Sigmoid colon (tissue), 4 donors: ENCODE results near the gene DAZL.

Source experiments
- CTCF ChIP-seq, 4 experiments: fragments of 450-650 bp in 3 of 4; fragments of 200-600 bp in 1 of 4; IDR thresholded peaks; one replicate each; pipeline ENCODE4 v1.5.1; 2016 to 2019; ENCODE audit warnings: antibody characterized with exemption in 4 of 4, mild to moderate bottlenecking in 3 of 4, moderate library complexity in 2 of 4
- EP300 ChIP-seq, 4 donors: sonication (generic); formaldehyde crosslinking; IDR thresholded peaks; one replicate each; pipeline ENCODE4 v1.6.1; 2017; ENCODE audit warnings: antibody characterized with exemption in 4 of 4

- no peak for TF ChIP-seq EP300 (IDR thresholded peaks at IDR 0.05)
- TF ChIP-seq CTCF (IDR thresholded peaks at IDR 0.05) = no peak
Observed at GRCh38 chr3:16583551-16583950, 21.7 kb downstream of the DAZL start.
